Bronchial epithelial cell (primary cell): Measurements from ENCODE around the gene VAV2. TPM values are rescaled to one million over a fixed set of nuclear protein-coding genes. Genes with fewer than 3 reads are reported as not detected.

Experiments used
- DNase-seq: peaks from one replicate; pipeline ENCODE4 v3.0.0-alpha.2; 2010; ENCODE audit warnings: low read depth
- FAIRE-seq: peaks from 2 replicates; lab custom pipeline; 2011; peaks lifted over from hg19 to GRCh38; lab: Jason Lieb, UNC
- H3K27me3 ChIP-seq: 2 replicates; pipeline ENCODE4 v1.5.1; 2011; ENCODE audit warnings: low read length; ENCODE audit not compliant: control insufficient read depth, insufficient read depth
- H3K36me3 ChIP-seq: 2 replicates; pipeline ENCODE4 v1.5.1; 2011; ENCODE audit warnings: low read length; ENCODE audit not compliant: control insufficient read depth, insufficient read depth
- H3K4me3 ChIP-seq: 2 replicates; pipeline ENCODE4 v1.5.1; 2011; ENCODE audit warnings: mild to moderate bottlenecking, low read depth, low read length, control low read depth
- total RNA-seq: library from RNA; depleted of rRNA; stranded (reverse); fragments of >200 nt; gene quantifications from 2 replicates; pipeline ENCODE4 v1.2.1, GENCODE V29; 2014
- TF ChIP-seq, protein P1 (sequence below): IDR thresholded peaks from 2 replicates; pipeline ENCODE4 v1.5.1; 2011; ENCODE audit warnings: mild to moderate bottlenecking, moderate library complexity, low read length, control low read depth, inconsistent platforms; ENCODE audit not compliant: insufficient read depth, severe bottlenecking

Gene VAV2
- total RNA-seq, 1 donor from 2014 or later, result 46.6 TPM

DNA sequence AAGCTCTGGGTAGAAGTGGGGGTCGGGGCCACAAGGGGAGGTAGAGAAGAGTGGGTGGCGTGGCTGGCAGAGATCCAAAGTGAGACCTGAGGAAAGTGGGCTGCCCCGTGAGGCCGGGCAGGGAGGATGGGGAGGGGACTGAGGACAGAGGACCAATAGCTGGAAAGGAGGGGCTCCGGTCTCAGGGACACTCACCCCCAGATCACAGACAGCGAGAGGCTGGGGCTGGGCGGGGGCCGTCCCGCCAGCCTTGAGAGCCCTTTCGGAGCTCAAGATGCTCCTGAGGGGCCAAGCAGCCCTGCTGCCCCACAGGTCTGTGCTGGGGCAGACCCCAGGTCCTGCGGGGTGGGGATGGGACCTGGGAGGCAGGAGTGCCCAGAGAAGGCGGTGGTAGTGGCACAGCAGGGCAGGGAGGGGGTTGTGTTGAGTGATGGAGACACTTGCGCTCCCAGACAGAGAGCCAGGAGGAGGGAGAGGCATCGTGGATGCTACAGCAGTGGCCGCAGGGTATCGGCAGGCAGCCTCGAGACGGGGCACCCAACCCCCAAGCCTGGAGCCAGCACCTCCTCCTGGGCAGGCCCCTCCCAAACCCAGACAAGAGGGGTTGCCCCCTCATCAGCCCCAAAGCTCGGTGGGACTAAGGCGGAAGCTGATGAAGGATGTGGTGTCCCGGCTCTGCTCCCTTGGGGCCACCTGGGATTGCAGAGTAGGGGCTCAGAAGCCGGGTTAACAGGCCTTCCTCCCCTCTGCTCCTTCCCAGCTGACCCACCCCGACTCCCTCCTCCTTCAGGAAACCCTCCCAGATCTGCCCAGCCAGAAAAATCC, 257.3 kb downstream of the VAV2 start:
- Histone ChIP-seq H3K4me3 (no peak overlapping the region), H3K36me3 (no peaks in the 10 kb centered on the region), H3K27me3 (peaks cover 3% of the 10 kb centered on the region)
- DNase-seq (no peak), FAIRE-seq (no peak)
- TF ChIP-seq, protein P1, sequence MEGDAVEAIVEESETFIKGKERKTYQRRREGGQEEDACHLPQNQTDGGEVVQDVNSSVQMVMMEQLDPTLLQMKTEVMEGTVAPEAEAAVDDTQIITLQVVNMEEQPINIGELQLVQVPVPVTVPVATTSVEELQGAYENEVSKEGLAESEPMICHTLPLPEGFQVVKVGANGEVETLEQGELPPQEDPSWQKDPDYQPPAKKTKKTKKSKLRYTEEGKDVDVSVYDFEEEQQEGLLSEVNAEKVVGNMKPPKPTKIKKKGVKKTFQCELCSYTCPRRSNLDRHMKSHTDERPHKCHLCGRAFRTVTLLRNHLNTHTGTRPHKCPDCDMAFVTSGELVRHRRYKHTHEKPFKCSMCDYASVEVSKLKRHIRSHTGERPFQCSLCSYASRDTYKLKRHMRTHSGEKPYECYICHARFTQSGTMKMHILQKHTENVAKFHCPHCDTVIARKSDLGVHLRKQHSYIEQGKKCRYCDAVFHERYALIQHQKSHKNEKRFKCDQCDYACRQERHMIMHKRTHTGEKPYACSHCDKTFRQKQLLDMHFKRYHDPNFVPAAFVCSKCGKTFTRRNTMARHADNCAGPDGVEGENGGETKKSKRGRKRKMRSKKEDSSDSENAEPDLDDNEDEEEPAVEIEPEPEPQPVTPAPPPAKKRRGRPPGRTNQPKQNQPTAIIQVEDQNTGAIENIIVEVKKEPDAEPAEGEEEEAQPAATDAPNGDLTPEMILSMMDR, result no peak

DNA sequence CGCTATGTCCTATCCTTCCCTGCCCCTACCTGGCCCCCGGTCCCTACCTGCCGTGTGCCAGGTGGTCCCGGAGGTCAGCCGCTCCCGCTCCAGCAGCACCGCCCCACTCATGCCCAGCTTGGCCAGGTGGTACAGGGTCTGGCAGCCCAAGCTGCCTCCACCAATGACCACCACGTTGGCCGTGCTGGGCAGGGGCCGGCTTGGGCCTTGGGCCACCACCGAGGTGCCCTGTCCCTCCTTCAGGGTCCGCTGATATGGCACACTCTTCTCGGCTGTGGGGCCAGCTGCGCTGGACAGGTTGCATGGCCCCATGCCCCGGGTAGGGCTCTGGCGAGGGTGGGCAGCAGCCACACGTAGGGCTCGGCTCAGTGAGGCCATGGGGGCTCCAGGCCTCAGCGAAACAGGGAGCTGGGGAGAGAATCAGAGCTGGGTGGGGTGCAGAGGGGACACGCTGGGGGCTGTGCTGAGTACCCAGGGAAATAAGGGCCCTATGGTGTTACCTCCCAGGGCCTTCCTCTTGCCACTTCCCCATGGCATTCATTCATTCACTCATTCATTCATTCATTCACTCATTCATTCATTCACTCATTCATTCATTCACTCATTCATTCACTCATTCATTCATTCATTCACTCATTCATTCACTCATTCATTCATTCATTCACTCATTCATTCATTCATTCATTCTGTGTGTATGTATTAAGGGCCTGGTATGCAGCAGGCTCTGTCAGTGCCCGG, 258.2 kb downstream of the VAV2 start:
- H3K27me3 ChIP-seq, result peaks cover 2% of the 10 kb centered on the region
- TF ChIP-seq, protein P1, result no peak
- no peak for FAIRE-seq

DNA sequence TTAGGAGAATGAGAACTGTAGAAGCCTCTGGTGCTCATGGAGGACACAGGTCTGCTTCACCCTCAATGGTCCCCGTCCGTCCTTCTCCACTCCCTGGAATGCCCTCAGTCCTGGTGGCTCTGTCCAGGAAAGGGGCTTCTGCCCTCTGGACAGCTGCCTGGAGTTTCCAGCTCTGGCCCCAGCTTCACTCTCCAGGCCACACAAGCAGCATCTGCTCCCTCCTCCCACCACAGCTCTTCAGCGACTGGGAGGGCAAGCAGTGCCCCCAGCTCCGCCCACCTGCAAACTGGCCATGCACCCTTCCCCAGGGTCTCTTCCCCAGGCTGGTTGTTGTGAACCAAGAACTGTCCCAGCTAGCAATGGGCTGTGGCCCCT, 258.7 kb downstream of the VAV2 start:
- TF ChIP-seq, protein P1, result no peak
- Histone ChIP-seq H3K36me3 (no peaks in the 10 kb centered on the region), H3K27me3 (peaks cover 2% of the 10 kb centered on the region), H3K4me3 (no peak overlapping the region)
- no peak for FAIRE-seq
- DNase-seq, result no peak

More for the DNA sequence above, 258.2 kb downstream of the VAV2 start:
- Histone ChIP-seq H3K4me3 (no peak overlapping the region), H3K36me3 (no peaks in the 10 kb centered on the region)
- no peak for DNase-seq

DNA sequence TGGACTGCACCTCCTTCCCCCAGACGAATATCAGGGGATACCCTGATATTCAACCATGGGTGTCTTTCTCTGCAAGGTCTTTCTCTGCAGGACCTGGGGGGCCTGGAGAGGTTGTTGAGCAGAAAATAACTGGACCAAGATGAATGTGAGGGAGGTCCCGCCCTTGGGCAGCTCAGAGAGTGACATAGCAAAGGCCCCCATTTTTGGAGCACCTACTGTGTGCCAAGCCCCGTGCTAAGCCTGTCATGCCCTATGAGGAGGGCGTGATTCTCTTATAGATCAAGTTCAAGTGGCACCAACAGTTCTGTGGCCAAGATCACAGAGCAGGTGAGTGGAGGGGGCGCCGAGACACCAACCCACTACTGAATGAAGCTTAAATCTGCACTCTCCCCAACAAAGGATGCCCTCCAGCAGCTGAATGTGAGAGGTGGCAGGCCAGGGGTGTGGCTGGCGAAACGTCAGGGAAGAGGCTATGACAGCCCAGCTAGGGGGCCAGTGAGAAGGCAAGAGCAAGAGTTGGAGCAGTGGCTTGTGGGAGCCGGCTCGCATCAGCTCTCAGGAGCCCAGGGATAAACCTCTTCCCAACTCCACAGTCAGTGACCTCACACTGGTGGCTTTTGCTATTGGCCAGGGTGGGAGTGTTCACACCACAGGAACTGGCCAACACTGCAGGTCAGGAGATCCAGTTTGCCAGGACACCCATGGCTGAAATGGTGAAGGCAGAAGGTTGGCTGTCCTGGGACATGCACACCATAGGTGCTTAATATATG, 259.3 kb downstream of the VAV2 start:
- Histone ChIP-seq H3K4me3 (no peak overlapping the region), H3K36me3 (no peaks in the 10 kb centered on the region), H3K27me3 (peaks cover 2% of the 10 kb centered on the region)
- TF ChIP-seq, protein P1, result no peak
- DNase-seq, result no peak
- no peak for FAIRE-seq

DNA sequence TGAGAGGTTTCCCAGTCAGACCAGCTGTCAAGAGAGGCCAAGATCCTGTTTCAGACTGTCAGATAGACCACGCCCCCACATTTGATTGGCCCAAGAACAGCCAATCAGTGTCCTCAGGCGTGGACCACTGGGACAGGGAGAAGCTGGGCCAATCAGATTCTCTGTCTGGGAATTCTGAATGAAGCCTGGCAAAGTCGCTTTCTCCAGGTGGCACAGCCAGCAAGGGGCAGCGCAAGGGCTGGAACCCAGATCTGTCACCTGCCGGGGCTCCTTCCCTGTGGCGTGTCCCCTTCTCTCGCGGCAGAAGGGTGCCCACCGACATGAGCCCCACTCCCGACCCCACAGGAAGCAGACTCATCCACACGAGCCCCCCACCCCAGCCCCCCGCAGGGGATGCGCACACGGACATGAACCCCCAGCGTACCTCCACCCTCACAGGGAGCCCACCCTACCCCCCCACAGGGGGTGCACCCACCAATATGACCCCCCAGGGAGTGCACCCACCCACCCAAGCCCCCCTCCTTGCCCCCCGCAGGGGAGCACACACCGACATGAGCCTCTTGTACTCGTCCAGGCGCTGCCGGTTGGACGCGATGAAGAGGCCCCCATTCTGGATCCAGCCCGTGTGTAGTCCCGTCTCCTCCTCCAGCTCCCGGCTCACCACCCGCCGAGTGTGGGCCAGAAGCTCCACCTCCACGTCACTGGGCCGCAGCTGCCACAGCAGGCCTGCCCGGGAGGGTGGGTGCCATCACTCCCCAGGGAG, 260.1 kb downstream of the VAV2 start:
- Histone ChIP-seq H3K27me3 (peaks cover 2% of the 10 kb centered on the region), H3K4me3 (no peak overlapping the region), H3K36me3 (no peaks in the 10 kb centered on the region)
- no peak for FAIRE-seq
- no peak for DNase-seq
- TF ChIP-seq, protein P1, result no peak
